Kasumi-1 (cell line): ENCODE results near the gene IGDCC3.
A peak's percentile ranks its signal among the peaks of the same experiment; 100 is the strongest.

ENCODE experiments used
- DNase-seq, 2 experiments: peaks; one replicate each; lab custom pipeline; 2025; lab: John Stamatoyannopoulos, UW

IGDCC3 gene

GRCh38 chr15:65328506-65329287 lies 49.1 kb downstream of the IGDCC3 start:
- DNase-seq = no peak

DNA sequence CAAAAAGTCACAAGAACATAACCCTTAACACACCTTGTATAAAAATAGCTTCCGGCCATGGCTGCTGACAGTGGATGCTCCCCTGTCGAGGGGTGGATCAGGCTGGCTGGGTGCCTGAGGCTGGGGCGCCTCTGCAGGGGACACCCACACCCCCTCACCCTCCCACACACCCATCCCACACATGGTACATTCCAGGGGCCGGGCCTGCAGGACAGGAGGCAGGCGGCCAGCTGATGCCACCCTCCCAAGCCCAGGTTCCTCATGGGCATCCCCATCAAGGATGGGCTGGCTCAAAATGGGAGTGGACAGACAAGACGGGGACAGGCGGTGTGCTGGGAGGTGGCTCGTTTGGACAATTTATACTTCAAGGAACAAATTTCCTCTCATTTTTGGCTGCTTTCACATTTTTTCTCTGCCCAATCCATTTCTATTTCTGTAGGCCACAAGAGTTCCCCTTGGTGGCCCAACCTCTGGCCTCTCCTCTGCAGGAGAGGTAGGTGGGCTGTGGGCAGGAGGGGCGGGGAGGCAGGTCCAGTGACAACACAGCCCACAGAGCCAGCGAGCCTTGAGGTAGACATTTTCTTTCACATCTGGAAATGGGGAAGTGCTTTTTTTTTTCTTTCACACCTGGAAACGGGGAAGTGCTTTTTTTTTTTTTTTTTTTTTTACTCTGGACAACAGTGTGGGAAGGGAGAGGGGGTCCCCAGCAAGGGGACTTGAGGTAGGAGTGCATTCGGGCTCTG lies 50.0 kb downstream of the IGDCC3 start:
- no peak for DNase-seq

GRCh38 chr15:65326818-65327217 lies 51.0 kb downstream of the IGDCC3 start:
- no peak for DNase-seq

- no peak for DNase-seq
These were observed 51.7 kb downstream of the IGDCC3 start for GRCh38 chr15:65326117-65326526.

- no peak for DNase-seq
These were observed 54.7 kb downstream of the IGDCC3 start for GRCh38 chr15:65323071-65323511.

DNA sequence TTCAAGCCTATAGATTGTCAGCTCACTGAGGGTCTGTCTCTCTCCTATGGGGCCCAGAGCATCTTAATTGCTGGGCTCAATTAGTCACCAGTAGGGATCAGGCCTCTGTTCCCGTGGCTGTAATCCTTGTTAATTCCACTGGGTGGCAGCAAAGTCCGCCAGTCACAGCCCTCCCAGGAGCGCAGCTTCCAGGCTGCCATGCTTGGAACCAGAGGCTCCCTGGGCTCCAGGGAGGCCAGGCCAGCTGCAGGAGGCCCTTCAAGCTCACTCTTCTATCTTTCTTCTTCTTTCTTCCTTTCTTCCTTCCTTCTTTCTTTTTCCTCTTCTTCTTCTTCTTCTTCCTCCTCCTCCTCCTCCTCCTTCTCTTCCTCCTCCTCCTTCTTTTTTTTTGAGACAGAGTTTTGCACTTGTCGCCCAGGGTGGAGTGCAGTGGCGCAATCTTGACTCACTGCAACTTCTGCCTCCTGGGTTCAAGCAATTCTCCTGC lies 58.9 kb downstream of the IGDCC3 start:
- peak; percentile 73 to 79 for DNase-seq

DNA sequence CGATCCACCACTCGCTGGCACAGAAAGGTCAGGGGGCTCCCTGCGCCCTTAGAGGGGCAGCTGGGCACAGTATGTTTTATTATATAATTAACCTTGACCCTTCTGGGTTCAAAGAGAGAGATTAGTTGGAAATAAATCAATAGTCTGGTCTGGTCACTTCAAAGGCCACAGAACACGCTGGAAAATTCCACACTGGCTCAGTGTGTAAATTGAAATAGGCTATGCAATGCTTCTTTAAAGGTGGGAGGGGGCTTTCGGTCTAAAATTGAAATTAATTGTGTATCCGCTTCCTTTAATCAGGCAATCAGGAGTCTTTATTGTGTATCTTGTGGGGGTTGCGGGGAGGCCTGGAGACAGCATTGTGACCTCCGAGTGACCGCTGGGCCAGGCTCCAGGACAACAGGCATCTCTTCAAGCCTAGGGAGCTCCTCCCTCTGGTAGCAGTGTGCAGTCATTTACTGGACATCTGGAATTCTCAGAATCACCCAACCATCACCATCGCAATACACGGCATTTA lies 65.3 kb downstream of the IGDCC3 start:
- DNase-seq = no peak

- no peak for DNase-seq
These were observed 66.0 kb downstream of the IGDCC3 start for GRCh38 chr15:65311760-65312159.

DNA sequence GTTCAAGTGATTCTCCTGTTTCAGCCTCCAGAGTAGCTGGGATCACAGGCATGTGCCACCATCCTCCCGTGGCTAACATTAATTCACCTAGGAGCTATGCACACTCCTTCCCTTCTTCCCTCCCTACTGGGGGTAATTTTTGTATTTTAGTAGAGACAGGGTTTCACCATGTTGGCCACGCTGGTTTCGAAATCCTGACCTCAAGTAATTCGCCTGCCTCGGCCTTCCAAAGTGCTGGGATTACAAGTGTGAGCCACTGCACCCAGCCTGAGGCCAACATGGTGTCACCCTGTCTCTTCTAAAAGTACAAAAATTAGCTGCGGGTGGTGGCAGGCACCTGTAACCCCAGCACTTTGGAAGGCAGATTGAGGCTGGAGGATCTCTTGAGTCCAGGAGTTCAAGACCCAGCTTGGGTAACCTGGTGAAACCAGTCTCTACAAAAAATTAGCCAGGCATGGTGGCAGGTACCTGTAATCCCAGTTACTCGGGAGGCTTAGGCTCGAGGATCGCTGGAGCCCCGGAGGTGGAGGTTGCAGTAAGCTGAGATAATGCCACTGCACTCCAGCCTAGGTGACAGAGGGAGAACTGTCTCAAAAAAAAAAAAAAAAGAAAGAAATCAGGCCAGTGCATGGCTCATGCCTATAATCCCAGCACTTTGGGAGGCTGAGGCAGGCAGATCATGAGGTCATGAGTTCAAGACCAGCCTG lies 67.2 kb downstream of the IGDCC3 start:
- DNase-seq = no peak

GRCh38 chr15:65309882-65310418 lies 67.9 kb downstream of the IGDCC3 start:
- DNase-seq = no peak

- DNase-seq = no peak
These were observed 69.8 kb downstream of the IGDCC3 start for GRCh38 chr15:65307978-65308377.

GRCh38 chr15:65306551-65306950 lies 71.3 kb downstream of the IGDCC3 start:
- no peak for DNase-seq

DNA sequence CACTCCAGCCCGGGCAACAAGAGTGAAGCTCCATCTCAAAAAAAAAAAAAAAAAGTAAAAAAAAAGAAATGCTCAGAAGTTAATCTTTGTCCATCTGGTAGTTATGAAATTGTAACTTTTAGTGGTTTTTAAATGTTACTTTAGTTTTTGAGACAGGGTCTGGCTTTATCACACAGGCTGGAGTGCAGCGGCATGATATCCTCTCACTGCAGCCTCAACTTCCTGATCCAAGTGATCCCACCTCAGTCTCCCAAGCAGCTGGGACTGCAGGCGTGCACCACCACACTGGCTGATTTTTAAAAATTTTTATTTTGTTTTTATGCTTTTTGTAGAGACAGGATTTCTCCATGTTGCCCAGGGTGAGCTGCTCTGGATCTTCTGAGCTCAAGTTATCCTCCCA lies 72.0 kb downstream of the IGDCC3 start:
- no peak for DNase-seq

- no peak for DNase-seq
These were observed 72.5 kb downstream of the IGDCC3 start for GRCh38 chr15:65305150-65305758.

- peak; percentile 95 to 97 for DNase-seq
These were observed 73.2 kb downstream of the IGDCC3 start, which contains the start of gene RNU5B-1 for GRCh38 chr15:65304381-65305149. TSS of gene RNU5B-1 (plus strand) at chr15:65304677.

GRCh38 chr15:65303687-65304380 lies 74.0 kb downstream of the IGDCC3 start:
- peak; percentile 74 to 80 for DNase-seq

DNA sequence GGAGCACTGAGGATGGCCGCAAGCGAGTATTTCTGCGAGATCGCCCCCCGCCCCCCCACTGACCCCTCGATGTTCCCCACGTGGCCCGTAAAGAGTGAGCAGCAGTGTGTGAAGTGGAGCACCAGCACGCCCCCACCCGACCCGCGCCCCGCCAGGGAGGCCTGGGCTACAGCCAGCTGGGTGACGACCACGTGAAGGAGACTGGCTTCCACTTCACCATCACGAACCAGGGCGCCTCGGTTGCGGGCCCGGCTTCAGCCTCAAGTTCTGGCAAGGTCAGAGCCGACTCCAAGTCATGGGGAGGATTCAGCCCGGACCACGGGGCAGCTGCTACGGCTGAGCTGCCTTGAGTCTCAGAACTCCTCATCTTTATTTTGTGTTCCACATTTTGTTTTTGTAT lies 75.7 kb downstream of the IGDCC3 start:
- DNase-seq = no peak

GRCh38 chr15:65300924-65301441 lies 76.8 kb downstream of the IGDCC3 start:
- no peak for DNase-seq

GRCh38 chr15:65298731-65299130 lies 79.1 kb downstream of the IGDCC3 start:
- no peak for DNase-seq
